ENCODE measurements around the gene KCNJ12.

GRCh38 chr17:21381076-21381706, 5.0 kb downstream of the KCNJ12 start:
- no peak for TF ChIP-seq POLR2A (IDR thresholded peaks at IDR 0.05)
- TF ChIP-seq, protein P1, sequence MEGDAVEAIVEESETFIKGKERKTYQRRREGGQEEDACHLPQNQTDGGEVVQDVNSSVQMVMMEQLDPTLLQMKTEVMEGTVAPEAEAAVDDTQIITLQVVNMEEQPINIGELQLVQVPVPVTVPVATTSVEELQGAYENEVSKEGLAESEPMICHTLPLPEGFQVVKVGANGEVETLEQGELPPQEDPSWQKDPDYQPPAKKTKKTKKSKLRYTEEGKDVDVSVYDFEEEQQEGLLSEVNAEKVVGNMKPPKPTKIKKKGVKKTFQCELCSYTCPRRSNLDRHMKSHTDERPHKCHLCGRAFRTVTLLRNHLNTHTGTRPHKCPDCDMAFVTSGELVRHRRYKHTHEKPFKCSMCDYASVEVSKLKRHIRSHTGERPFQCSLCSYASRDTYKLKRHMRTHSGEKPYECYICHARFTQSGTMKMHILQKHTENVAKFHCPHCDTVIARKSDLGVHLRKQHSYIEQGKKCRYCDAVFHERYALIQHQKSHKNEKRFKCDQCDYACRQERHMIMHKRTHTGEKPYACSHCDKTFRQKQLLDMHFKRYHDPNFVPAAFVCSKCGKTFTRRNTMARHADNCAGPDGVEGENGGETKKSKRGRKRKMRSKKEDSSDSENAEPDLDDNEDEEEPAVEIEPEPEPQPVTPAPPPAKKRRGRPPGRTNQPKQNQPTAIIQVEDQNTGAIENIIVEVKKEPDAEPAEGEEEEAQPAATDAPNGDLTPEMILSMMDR (IDR thresholded peaks at IDR 0.05): no peak

Data from Peyer's patch (tissue), 4 donors.